Myocyte (in vitro differentiated cells): ENCODE measurements around the gene HTR3C. TPM values are rescaled to one million over a fixed set of nuclear protein-coding genes. Genes with fewer than 3 reads are reported as not detected.

Experiments
- DNase-seq: peaks from one replicate; pipeline ENCODE4 v3.0.0-alpha.2; 2012; ENCODE audit warnings: low read depth
- total RNA-seq: library from RNA; depleted of rRNA; stranded (reverse); fragments of >200 nt; gene quantifications from 2 replicates; pipeline ENCODE4 v1.2.3, GENCODE V29; 2014

Gene HTR3C
- total RNA-seq, 1 donor from 2014 or later: not detected

- DNase-seq: no peak
Observed at GRCh38 chr3:184082465-184082864, 29.6 kb downstream of the HTR3C start.

GRCh38 chr3:184085389-184085852 lies 32.6 kb downstream of the HTR3C start:
- DNase-seq: no peak

- no peak for DNase-seq
Observed at GRCh38 chr3:184092199-184092598, 39.4 kb downstream of the HTR3C start.

- DNase-seq: no peak
Observed at GRCh38 chr3:184096811-184097383, 44.0 kb downstream of the HTR3C start, which contains the start of gene HTR3E. TSS of gene HTR3E (plus strand) at chr3:184097064. CDS start at chr3:184097530, 466 bp downstream.

GRCh38 chr3:184097556-184097955 lies 44.7 kb downstream of the HTR3C start:
- no peak for DNase-seq

GRCh38 chr3:184099806-184100686 lies 47.2 kb downstream of the HTR3C start:
- no peak for DNase-seq

Other genes starting within 250 kb of the HTR3C start
- gene MAP6D1, start 227.5 kb upstream of the HTR3C start, total RNA-seq: 10.5 and 19.8 TPM in 2 replicates
- gene PARL, start 168.2 kb upstream of the HTR3C start, total RNA-seq: 37.9 and 40.4 TPM in 2 replicates
- 15.5 and 16.7 TPM in 2 replicates for gene ABCC5, start 35.2 kb upstream of the HTR3C start, total RNA-seq
- not detected in 2 replicates for gene HTR3D, start 21.3 kb upstream of the HTR3C start, total RNA-seq
- 3.1 and 7.1 TPM in 2 replicates for gene HTR3E, start 44.0 kb downstream of the HTR3C start, total RNA-seq
- 53.7 and 54.3 TPM in 2 replicates for gene EIF2B5, start 82.3 kb downstream of the HTR3C start, total RNA-seq
- gene DVL3, start 102.3 kb downstream of the HTR3C start, total RNA-seq: 119 and 139 TPM in 2 replicates
- gene AP2M1, start 121.8 kb downstream of the HTR3C start, total RNA-seq: 329 and 375 TPM in 2 replicates
- gene ABCF3, start 133.2 kb downstream of the HTR3C start, total RNA-seq: 50.1 and 52.8 TPM in 2 replicates
- not detected in 2 replicates for gene VWA5B2, start 176.5 kb downstream of the HTR3C start, total RNA-seq
- 55.0 and 77.6 TPM in 2 replicates for gene ALG3, start 195.9 kb downstream of the HTR3C start, total RNA-seq
- 2.8 and 3.6 TPM in 2 replicates for gene EEF1AKMT4, start 196.6 kb downstream of the HTR3C start, total RNA-seq
- gene CAMK2N2, start 208.5 kb downstream of the HTR3C start, total RNA-seq: not detected in 2 replicates
- gene ECE2, start 223.0 kb downstream of the HTR3C start, total RNA-seq: not detected in 2 replicates
- 480 and 540 TPM in 2 replicates for gene PSMD2, start 246.2 kb downstream of the HTR3C start, total RNA-seq